ENCODE results near the gene SRPRB. TPM values are rescaled to one million over a fixed set of nuclear protein-coding genes. Genes with fewer than 3 reads are reported as not detected.
A peak's percentile ranks its signal among the peaks of the same experiment; 100 is the strongest.

The SRPRB gene
- total and polyA plus RNA-seq, 9 of the 15 experiments (the other 6 are each of a cell fraction or from before 2014, with no cell fraction given), result 29.5 to 66.0 (median 41.4) TPM

- no peak for TF ChIP-seq HNRNPUL1 (IDR thresholded peaks at IDR 0.05; ENCODE audit: low read length)
- TF ChIP-seq SNIP1 (IDR thresholded peaks at IDR 0.05; ENCODE audit: low read depth), result no peak
- no peak for TF ChIP-seq ZNF239 (CRISPR knock-in tag; IDR thresholded peaks at IDR 0.05)
- no peak for TF ChIP-seq XRCC4 (IDR thresholded peaks at IDR 0.05; ENCODE audit: extremely low read depth, insufficient read depth, insufficient read length)
- TF ChIP-seq PBX2 (CRISPR knock-in tag; IDR thresholded peaks at IDR 0.05; ENCODE audit: low read depth), result no peak; the same call in 1 of the 2 replicates
- TF ChIP-seq PBX2 (tag; conservative IDR thresholded peaks at IDR 0.05; ENCODE audit: low read depth), result peak; percentile 89
- TF ChIP-seq SREBF2 (CRISPR knock-in tag; IDR thresholded peaks at IDR 0.05), result no peak
- no peak for TF ChIP-seq ETS2 (tag; IDR thresholded peaks at IDR 0.05; ENCODE audit: borderline replicate concordance, poor library complexity, severe bottlenecking)
- no peak for TF ChIP-seq E4F1 (CRISPR knock-in tag; IDR thresholded peaks at IDR 0.05; ENCODE audit: borderline replicate concordance)
- TF ChIP-seq, protein P1, sequence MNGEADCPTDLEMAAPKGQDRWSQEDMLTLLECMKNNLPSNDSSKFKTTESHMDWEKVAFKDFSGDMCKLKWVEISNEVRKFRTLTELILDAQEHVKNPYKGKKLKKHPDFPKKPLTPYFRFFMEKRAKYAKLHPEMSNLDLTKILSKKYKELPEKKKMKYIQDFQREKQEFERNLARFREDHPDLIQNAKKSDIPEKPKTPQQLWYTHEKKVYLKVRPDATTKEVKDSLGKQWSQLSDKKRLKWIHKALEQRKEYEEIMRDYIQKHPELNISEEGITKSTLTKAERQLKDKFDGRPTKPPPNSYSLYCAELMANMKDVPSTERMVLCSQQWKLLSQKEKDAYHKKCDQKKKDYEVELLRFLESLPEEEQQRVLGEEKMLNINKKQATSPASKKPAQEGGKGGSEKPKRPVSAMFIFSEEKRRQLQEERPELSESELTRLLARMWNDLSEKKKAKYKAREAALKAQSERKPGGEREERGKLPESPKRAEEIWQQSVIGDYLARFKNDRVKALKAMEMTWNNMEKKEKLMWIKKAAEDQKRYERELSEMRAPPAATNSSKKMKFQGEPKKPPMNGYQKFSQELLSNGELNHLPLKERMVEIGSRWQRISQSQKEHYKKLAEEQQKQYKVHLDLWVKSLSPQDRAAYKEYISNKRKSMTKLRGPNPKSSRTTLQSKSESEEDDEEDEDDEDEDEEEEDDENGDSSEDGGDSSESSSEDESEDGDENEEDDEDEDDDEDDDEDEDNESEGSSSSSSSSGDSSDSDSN (IDR thresholded peaks at IDR 0.05; ENCODE audit: borderline replicate concordance in 1 of 2, low read depth in 2 of 2, low read length in 2 of 2), result peak in 1 of 2 experiments; percentile 66; a peak in 1 of 4 replicates
- TF ChIP-seq FIP1L1 (IDR thresholded peaks at IDR 0.05; ENCODE audit: low read depth, low read length, poor library complexity, severe bottlenecking), result no peak
- TF ChIP-seq ZNF584 (CRISPR knock-in tag; IDR thresholded peaks at IDR 0.05; ENCODE audit: low read depth), result no peak; the same call in 1 of the 2 replicates
- no peak for TF ChIP-seq FOXJ2 (tag; IDR thresholded peaks at IDR 0.05)
- peak; percentile 81 for TF ChIP-seq ESRRA (IDR thresholded peaks at IDR 0.05; ENCODE audit: borderline replicate concordance, low read depth)
- TF ChIP-seq ZNF217 (CRISPR knock-in tag; IDR thresholded peaks at IDR 0.05), result no peak
- TF ChIP-seq RBM15 (IDR thresholded peaks at IDR 0.05; ENCODE audit: insufficient read depth, low read length), result no peak
- no peak for TF ChIP-seq XRCC5 (IDR thresholded peaks at IDR 0.05; ENCODE audit: low read depth, low read length)
- peak; percentile 54; the same call in 1 of the 2 replicates for TF ChIP-seq ETV5 (CRISPR knock-in tag; IDR thresholded peaks at IDR 0.05; ENCODE audit: low read depth)
- TF ChIP-seq SLC30A9 (CRISPR knock-in tag; IDR thresholded peaks at IDR 0.05), result no peak
- TF ChIP-seq ZFP1 (CRISPR knock-in tag; IDR thresholded peaks at IDR 0.05), result no peak
- TF ChIP-seq PCBP2 (IDR thresholded peaks at IDR 0.05; ENCODE audit: low read depth, low read length, poor library complexity, severe bottlenecking), result no peak
Measured at GRCh38 chr3:133851266-133851906, 45.8 kb downstream of the SRPRB start (continued).
